Measurements from ENCODE around the gene DCLK1. TPM values are rescaled to one million over a fixed set of nuclear protein-coding genes. Genes with fewer than 3 reads are reported as not detected.
"Not testable (repeated sequence)": the region's sequence is repeated elsewhere in the genome, so short reads cannot be mapped to it uniquely, and the experiment has no call there.

DCLK1 gene
- polyA plus RNA-seq, 12 donors, result 75.7 to 114 (median 97.8) TPM; not detected in 1

- DNase-seq, result no peak
Observed at GRCh38 chr13:36133950-36134626, 2.9 kb upstream of the DCLK1 start.

GRCh38 chr13:36132376-36132775, 1.2 kb upstream of the DCLK1 start:
- no peak for DNase-seq

GRCh38 chr13:36131931-36132297, 732 bp upstream of the DCLK1 start:
- peak; percentile 87 for DNase-seq

- peak; percentile 46 for DNase-seq
Observed at GRCh38 chr13:36130552-36131221, 495 bp downstream of the DCLK1 start.

GRCh38 chr13:36130193-36130551, 1.0 kb downstream of the DCLK1 start:
- DNase-seq, result peak; percentile 28

GRCh38 chr13:36129539-36129938, 1.6 kb downstream of the DCLK1 start:
- no peak for DNase-seq

GRCh38 chr13:36126491-36126890, 4.7 kb downstream of the DCLK1 start:
- DNase-seq, result no peak

GRCh38 chr13:36125841-36126240, 5.3 kb downstream of the DCLK1 start:
- no peak for DNase-seq

- DNase-seq, result no peak
Observed at GRCh38 chr13:36124236-36124822, 6.9 kb downstream of the DCLK1 start.

- no peak for DNase-seq
Observed at GRCh38 chr13:36115306-36115705, 15.9 kb downstream of the DCLK1 start.

GRCh38 chr13:36114233-36114632, 16.9 kb downstream of the DCLK1 start:
- no peak for DNase-seq

GRCh38 chr13:36108954-36109353, 22.2 kb downstream of the DCLK1 start:
- DNase-seq, result no peak

GRCh38 chr13:36108342-36108741, 22.8 kb downstream of the DCLK1 start:
- DNase-seq, result no peak

GRCh38 chr13:36107521-36107920, 23.7 kb downstream of the DCLK1 start:
- DNase-seq, result no peak

GRCh38 chr13:36105726-36106125, 25.5 kb downstream of the DCLK1 start:
- no peak for DNase-seq

- no peak for DNase-seq
Observed at GRCh38 chr13:36102721-36103120, 28.5 kb downstream of the DCLK1 start.

- DNase-seq, result not testable (repeated sequence)
Observed at GRCh38 chr13:36101907-36102306, 29.3 kb downstream of the DCLK1 start.

GRCh38 chr13:36101157-36101556, 30.0 kb downstream of the DCLK1 start:
- DNase-seq, result no peak

GRCh38 chr13:36098080-36098479, 33.1 kb downstream of the DCLK1 start:
- DNase-seq, result no peak

GRCh38 chr13:36096461-36097416, 34.4 kb downstream of the DCLK1 start:
- no peak for DNase-seq

GRCh38 chr13:36094478-36094877, 36.7 kb downstream of the DCLK1 start:
- no peak for DNase-seq

- DNase-seq, result no peak
Observed at GRCh38 chr13:36090592-36090991, 40.6 kb downstream of the DCLK1 start.
